Neural crest cell (in vitro differentiated cells): ENCODE data around the gene ARVCF. TPM values are rescaled to one million over a fixed set of nuclear protein-coding genes. Genes with fewer than 3 reads are reported as not detected.

Experiments
- DNase-seq: peaks from one replicate; pipeline ENCODE4 v3.0.0; 2021; ENCODE audit warnings: low read depth, mixed read lengths, low spot score
- H3K27ac Mint-ChIP-seq: one replicate; pipeline ENCODE4 v1.8.0; 2021; ENCODE audit warnings: mild to moderate bottlenecking, mixed read lengths; ENCODE audit not compliant: unreplicated experiment
- H3K27me3 Mint-ChIP-seq: 2 replicates; pipeline ENCODE4 v1.8.0; 2021; ENCODE audit warnings: low read depth, mild to moderate bottlenecking, mixed read lengths
- H3K36me3 Mint-ChIP-seq: 2 replicates; pipeline ENCODE4 v1.8.0; 2021; ENCODE audit warnings: low read depth, mild to moderate bottlenecking, mixed read lengths
- H3K4me1 Mint-ChIP-seq: 2 replicates; pipeline ENCODE4 v1.8.0; 2021; ENCODE audit warnings: mixed read lengths
- H3K4me3 Mint-ChIP-seq: one replicate; pipeline ENCODE4 v1.8.0; 2021; ENCODE audit warnings: mild to moderate bottlenecking, mixed read lengths
- H3K9me3 Mint-ChIP-seq: 2 replicates; pipeline ENCODE4 v1.8.0; 2021; ENCODE audit warnings: mixed read lengths
- total RNA-seq: library from RNA; stranded (reverse); gene quantifications from 2 replicates; pipeline ENCODE4 v1.2.1, GENCODE V29; 2021
- TF ChIP-seq, protein P1 (sequence below): fragments of 200-600 bp; sonication (generic); conservative IDR thresholded peaks from 2 replicates; pipeline ENCODE4 v1.5.0; 2021; ENCODE audit warnings: antibody characterized with exemption, mild to moderate bottlenecking

Gene ARVCF
- total RNA-seq, 1 donor from 2014 or later: 105 TPM

DNA sequence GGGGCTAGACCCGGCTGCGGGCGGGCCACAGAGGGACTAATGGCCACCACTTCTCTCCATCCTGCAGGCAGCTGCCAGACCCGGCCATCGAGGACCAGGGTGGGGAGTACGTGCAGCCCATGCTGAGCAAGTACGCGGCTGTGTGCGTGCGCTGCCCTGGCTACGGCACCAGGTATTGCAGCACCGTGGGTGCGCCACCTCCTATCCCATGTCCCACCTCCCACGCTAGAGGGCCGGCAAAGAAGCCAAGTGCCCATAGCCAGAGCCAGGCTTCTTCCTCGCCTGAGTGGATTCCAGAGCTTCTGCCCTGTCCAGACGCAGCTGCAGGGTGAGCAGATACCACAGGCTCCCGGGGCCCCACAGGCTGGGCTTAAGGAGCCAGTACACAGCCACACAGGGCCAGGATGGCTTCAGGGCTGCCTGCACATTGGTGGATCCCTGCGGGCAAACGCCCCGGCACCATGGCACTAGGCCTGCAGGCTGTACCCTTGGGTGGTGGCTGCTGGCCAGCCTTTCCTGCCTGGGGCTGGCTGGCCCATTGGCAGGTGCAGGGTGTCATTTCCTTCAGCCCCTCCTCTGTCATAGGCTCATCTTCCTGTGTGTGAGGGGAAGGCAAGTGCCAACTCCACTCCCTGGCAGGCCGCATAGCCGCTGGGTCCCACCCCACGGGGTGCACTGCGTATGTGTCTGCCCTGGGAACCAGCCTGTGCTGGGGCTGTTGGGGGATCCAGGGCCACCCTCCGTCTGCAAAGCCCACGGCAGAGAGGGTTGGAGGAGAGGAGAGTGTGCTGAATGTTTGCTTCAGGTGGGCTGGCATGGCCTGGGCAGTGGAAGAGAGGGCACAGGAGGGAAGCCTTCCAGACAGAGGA is 46.9 kb upstream of the ARVCF start:
- no peak for DNase-seq
- Mint-ChIP-seq H3K36me3 (peaks cover 3% of the 10 kb centered on the region), H3K27me3 (no peaks in the 10 kb centered on the region)

DNA sequence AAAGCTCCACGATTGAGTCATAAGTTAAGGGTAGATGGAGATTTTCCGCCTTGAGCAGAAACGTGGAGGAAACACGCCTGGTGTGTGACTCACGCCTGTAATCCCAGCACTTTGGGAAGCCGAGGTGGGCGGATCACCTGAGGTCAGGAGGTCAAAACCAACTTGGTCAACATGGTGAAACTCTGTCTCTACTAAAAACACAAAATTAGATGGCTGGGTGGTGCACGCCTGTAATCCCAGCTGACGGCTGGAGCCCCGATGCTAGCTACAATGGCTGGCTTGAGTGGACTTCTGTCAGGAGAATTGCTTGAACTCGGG is 46.1 kb upstream of the ARVCF start:
- H3K27ac Mint-ChIP-seq: no peak overlapping the region
- no peak for DNase-seq
- H3K36me3 Mint-ChIP-seq: peaks cover 3% of the 10 kb centered on the region
- TF ChIP-seq, protein P1, sequence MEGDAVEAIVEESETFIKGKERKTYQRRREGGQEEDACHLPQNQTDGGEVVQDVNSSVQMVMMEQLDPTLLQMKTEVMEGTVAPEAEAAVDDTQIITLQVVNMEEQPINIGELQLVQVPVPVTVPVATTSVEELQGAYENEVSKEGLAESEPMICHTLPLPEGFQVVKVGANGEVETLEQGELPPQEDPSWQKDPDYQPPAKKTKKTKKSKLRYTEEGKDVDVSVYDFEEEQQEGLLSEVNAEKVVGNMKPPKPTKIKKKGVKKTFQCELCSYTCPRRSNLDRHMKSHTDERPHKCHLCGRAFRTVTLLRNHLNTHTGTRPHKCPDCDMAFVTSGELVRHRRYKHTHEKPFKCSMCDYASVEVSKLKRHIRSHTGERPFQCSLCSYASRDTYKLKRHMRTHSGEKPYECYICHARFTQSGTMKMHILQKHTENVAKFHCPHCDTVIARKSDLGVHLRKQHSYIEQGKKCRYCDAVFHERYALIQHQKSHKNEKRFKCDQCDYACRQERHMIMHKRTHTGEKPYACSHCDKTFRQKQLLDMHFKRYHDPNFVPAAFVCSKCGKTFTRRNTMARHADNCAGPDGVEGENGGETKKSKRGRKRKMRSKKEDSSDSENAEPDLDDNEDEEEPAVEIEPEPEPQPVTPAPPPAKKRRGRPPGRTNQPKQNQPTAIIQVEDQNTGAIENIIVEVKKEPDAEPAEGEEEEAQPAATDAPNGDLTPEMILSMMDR: no peak
- peaks cover 7% of the 10 kb centered on the region for H3K4me1 Mint-ChIP-seq
- H3K9me3 Mint-ChIP-seq: no peaks in the 10 kb centered on the region
- H3K27me3 Mint-ChIP-seq: no peaks in the 10 kb centered on the region
- H3K4me3 Mint-ChIP-seq: no peak overlapping the region

More for the DNA sequence above, 46.9 kb upstream of the ARVCF start:
- H3K4me3 Mint-ChIP-seq: no peak overlapping the region
- no peaks in the 10 kb centered on the region for H3K9me3 Mint-ChIP-seq
- H3K27ac Mint-ChIP-seq: no peak overlapping the region
- TF ChIP-seq, protein P1: no peak
- H3K4me1 Mint-ChIP-seq: peaks cover 7% of the 10 kb centered on the region

DNA sequence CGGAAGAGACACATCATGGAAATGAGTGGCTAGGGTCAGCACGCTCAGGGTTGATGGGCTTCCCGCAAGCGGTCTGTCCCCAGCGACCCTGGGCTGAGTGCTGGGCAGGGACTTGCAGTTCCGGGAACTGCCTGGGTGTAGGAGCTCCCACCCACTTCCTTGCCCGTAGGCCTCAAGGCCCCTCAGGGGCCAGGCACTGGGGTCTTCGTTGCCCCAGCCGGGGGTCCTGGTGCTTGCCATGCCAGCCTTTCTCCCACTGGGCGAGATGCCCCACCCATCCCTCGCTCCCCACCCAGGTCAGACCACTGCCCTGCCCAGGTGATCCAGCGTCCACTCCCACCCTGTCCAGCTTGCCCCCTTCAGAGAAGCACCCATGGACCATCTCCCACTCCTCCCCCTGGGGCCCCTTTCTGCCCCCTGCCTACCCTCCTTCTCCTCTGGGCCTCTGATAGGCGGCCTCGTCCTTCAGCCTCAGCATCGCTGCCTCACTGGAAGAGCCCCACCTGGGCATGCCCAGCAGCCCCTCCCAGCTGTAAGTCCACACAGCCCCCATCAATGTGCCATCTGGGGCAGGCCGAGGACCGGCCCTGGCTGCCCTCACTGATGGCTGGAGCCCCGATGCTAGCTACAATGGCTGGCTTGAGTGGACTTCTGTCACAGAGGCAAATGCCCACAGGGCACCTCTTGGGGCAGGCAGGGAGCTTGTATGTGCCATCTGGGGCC is 45.6 kb upstream of the ARVCF start:
- TF ChIP-seq, protein P1: no peak
- H3K36me3 Mint-ChIP-seq: peaks cover 3% of the 10 kb centered on the region
- H3K27ac Mint-ChIP-seq: no peak overlapping the region
- DNase-seq: no peak
- H3K4me1 Mint-ChIP-seq: peaks cover 7% of the 10 kb centered on the region
- H3K4me3 Mint-ChIP-seq: no peak overlapping the region
- H3K9me3 Mint-ChIP-seq: no peaks in the 10 kb centered on the region
- H3K27me3 Mint-ChIP-seq: no peaks in the 10 kb centered on the region

DNA sequence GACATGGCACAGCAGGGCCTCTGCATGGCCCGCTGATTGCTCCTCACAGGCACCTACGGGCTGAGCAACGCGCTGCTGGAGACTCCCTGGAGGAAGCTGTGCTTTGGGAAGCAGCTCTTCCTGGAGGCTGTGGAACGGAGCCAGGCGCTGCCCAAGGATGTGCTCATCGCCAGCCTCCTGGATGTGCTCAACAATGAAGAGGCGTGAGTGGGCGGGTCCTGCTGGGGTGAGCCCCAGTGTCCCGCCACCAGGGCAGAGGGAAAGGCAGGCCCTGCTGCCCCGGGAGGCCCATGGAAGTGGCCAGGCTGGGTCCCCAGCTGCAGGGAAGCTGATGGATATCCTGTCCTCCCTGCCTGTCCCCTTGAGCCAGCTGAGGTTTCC is 44.8 kb upstream of the ARVCF start:
- peaks cover 3% of the 10 kb centered on the region for H3K36me3 Mint-ChIP-seq

DNA sequence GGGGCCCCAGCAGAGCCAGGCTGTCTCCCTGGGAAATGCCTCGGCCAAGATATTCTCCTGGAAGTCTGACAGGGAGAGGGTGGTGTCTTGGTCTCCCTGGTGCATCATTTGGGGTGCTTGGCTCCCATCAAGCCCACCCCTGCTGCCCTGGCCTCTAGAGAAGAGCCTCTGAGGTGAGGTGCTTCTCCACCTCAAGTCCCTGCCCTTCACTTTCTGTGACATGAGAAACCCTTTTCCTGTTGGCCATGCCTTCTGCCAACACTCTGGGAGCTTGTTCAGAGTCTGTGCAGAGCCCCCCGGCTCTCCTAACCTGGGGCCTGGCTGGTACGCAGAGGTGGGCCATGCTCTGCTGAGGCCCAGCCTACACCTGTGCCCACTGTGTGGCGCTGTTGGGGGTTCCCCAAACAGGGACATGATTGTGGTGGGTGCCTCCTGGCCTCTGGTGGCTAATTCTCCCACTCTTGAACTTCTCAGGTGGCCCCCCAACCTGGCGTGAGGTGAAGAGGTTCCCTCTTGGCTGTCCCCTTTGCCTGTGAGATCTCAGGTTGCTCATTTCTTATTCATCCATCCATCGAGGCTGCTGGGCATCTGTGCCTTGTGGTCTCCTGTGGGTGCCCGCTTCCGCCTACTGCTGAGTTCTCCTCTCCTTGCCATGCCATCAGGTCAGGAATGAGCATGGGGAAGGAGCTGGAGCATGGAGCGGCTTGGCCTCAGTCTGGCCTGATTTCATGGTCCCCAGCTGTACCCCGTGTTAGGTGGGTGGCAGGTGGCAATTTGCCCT is 44.3 kb upstream of the ARVCF start:
- H3K27ac Mint-ChIP-seq: no peak overlapping the region
- peaks cover 3% of the 10 kb centered on the region for H3K36me3 Mint-ChIP-seq
- DNase-seq: no peak
- TF ChIP-seq, protein P1: no peak
- H3K4me1 Mint-ChIP-seq: peaks cover 7% of the 10 kb centered on the region
- no peaks in the 10 kb centered on the region for H3K27me3 Mint-ChIP-seq
- no peaks in the 10 kb centered on the region for H3K9me3 Mint-ChIP-seq
- no peak overlapping the region for H3K4me3 Mint-ChIP-seq

More for the DNA sequence above, 44.8 kb upstream of the ARVCF start:
- no peak for DNase-seq
- no peaks in the 10 kb centered on the region for H3K9me3 Mint-ChIP-seq
- H3K4me3 Mint-ChIP-seq: no peak overlapping the region
- peaks cover 7% of the 10 kb centered on the region for H3K4me1 Mint-ChIP-seq
- no peak overlapping the region for H3K27ac Mint-ChIP-seq
- TF ChIP-seq, protein P1: no peak
- no peaks in the 10 kb centered on the region for H3K27me3 Mint-ChIP-seq
